ENCODE data around the gene SAFB2. TPM values are rescaled to one million over a fixed set of nuclear protein-coding genes. Genes with fewer than 3 reads are reported as not detected.
A peak's percentile ranks its signal among the peaks of the same experiment; 100 is the strongest.

Gene SAFB2
- total RNA-seq, 1 donor from 2014 or later = 53.3 TPM

GRCh38 chr19:5641171-5641570, 18.6 kb upstream of the SAFB2 start:
- H3K9me3 ChIP-seq (ENCODE audit: low read depth) = no peaks in the 10 kb centered on the region
- H3K9ac ChIP-seq = no peak overlapping the region
- H4K20me1 ChIP-seq (ENCODE audit: low read depth) = peaks cover 96% of the 10 kb centered on the region
- Mint-ChIP-seq H3K4me1 (no peaks in the 10 kb centered on the region), H3K4me3 (no peak overlapping the region), H3K27ac (peak overlapping the region; percentile 12), H3K27me3 (ENCODE audit: insufficient read depth, low read depth) (peaks cover 2% of the 10 kb centered on the region), H3K9me3 (no peaks in the 10 kb centered on the region), H3K36me3 (peaks cover 30% of the 10 kb centered on the region)
- TF ChIP-seq EZH2 (IDR thresholded peaks at IDR 0.05) = no peak
- TF ChIP-seq EZH2phosphoT487 (IDR thresholded peaks at IDR 0.05) = no peak
- TF ChIP-seq CTCF (IDR thresholded peaks at IDR 0.05) = no peak
- H3K4me1 ChIP-seq = no peaks in the 10 kb centered on the region
- no peaks in the 10 kb centered on the region for H3K27me3 ChIP-seq
- H3K4me3 ChIP-seq = no peak overlapping the region
- H2AFZ ChIP-seq (replicated peaks) = no peak overlapping the region
- DNase-seq (ENCODE audit: low spot score) = no peak
- H3F3A ChIP-seq (ENCODE audit: low read depth) = peaks cover 5% of the 10 kb centered on the region
- no peak overlapping the region for H3K4me2 ChIP-seq
- H3K79me2 ChIP-seq (ENCODE audit: low read depth) = peaks cover 100% of the 10 kb centered on the region
- no peak overlapping the region for H3K27ac ChIP-seq
- peaks cover 4% of the 10 kb centered on the region for H3K36me3 ChIP-seq

- peaks cover 95% of the 10 kb centered on the region for H4K20me1 ChIP-seq (ENCODE audit: low read depth)
- H3K36me3 ChIP-seq = no peaks in the 10 kb centered on the region
- no peak overlapping the region for H3K27ac ChIP-seq
- DNase-seq (ENCODE audit: low spot score) = no peak
- TF ChIP-seq EZH2phosphoT487 (IDR thresholded peaks at IDR 0.05) (no peak), CTCF (IDR thresholded peaks at IDR 0.05) (no peak), EZH2 (IDR thresholded peaks at IDR 0.05) (no peak)
- H3K9me3 ChIP-seq (ENCODE audit: low read depth) = no peaks in the 10 kb centered on the region
- H3K4me2 ChIP-seq = no peak overlapping the region
- peaks cover 10% of the 10 kb centered on the region for H3F3A ChIP-seq (ENCODE audit: low read depth)
- H3K27me3 ChIP-seq = no peaks in the 10 kb centered on the region
- peaks cover 100% of the 10 kb centered on the region for H3K79me2 ChIP-seq (ENCODE audit: low read depth)
- H3K4me1 Mint-ChIP-seq = no peaks in the 10 kb centered on the region
- H3K4me3 Mint-ChIP-seq = no peak overlapping the region
- no peak overlapping the region for H2AFZ ChIP-seq (replicated peaks)
- H3K9me3 Mint-ChIP-seq = no peaks in the 10 kb centered on the region
- no peak overlapping the region for H3K9ac ChIP-seq
- no peak overlapping the region for H3K27ac Mint-ChIP-seq
- peaks cover 16% of the 10 kb centered on the region for H3K36me3 Mint-ChIP-seq
- H3K4me1 ChIP-seq = no peaks in the 10 kb centered on the region
- peaks cover 2% of the 10 kb centered on the region for H3K27me3 Mint-ChIP-seq (ENCODE audit: insufficient read depth, low read depth)
- no peak overlapping the region for H3K4me3 ChIP-seq
These were observed 15.4 kb upstream of the SAFB2 start for GRCh38 chr19:5637971-5638370.

GRCh38 chr19:5635427-5635826, 12.9 kb upstream of the SAFB2 start:
- no peak for TF ChIP-seq EZH2 (IDR thresholded peaks at IDR 0.05)
- no peak for TF ChIP-seq EZH2phosphoT487 (IDR thresholded peaks at IDR 0.05)
- TF ChIP-seq CTCF (IDR thresholded peaks at IDR 0.05) = no peak
- Mint-ChIP-seq H3K27ac (no peak overlapping the region), H3K36me3 (peaks cover 12% of the 10 kb centered on the region), H3K4me1 (no peaks in the 10 kb centered on the region), H3K9me3 (no peaks in the 10 kb centered on the region), H3K27me3 (ENCODE audit: insufficient read depth, low read depth) (peaks cover 2% of the 10 kb centered on the region), H3K4me3 (no peak overlapping the region)
- no peaks in the 10 kb centered on the region for H3K9me3 ChIP-seq (ENCODE audit: low read depth)
- H3K4me1 ChIP-seq = no peaks in the 10 kb centered on the region
- H3K79me2 ChIP-seq (ENCODE audit: low read depth) = peaks cover 100% of the 10 kb centered on the region
- no peak overlapping the region for H3K4me2 ChIP-seq
- H3K27ac ChIP-seq = no peak overlapping the region
- peaks cover under 1% of the 10 kb centered on the region for H3K36me3 ChIP-seq
- no peak overlapping the region for H3K4me3 ChIP-seq
- H3F3A ChIP-seq (ENCODE audit: low read depth) = peaks cover 5% of the 10 kb centered on the region
- no peak for DNase-seq (ENCODE audit: low spot score)
- H3K27me3 ChIP-seq = no peaks in the 10 kb centered on the region
- no peak overlapping the region for H2AFZ ChIP-seq (replicated peaks)
- H4K20me1 ChIP-seq (ENCODE audit: low read depth) = peaks cover 95% of the 10 kb centered on the region
- no peak overlapping the region for H3K9ac ChIP-seq
